CD4-positive, alpha-beta T cell treated with Interferon alpha-2 for 1 hour (primary cell): ENCODE data around the gene TBC1D16.
"Not testable (repeated sequence)": the region's sequence is repeated elsewhere in the genome, so short reads cannot be mapped to it uniquely, and the experiment has no call there.

Source experiments
- DNase-seq, 2 donors: peaks; one replicate each; pipeline ENCODE4 v3.0.0-alpha.2; 2020 to 2022

Gene TBC1D16

DNA sequence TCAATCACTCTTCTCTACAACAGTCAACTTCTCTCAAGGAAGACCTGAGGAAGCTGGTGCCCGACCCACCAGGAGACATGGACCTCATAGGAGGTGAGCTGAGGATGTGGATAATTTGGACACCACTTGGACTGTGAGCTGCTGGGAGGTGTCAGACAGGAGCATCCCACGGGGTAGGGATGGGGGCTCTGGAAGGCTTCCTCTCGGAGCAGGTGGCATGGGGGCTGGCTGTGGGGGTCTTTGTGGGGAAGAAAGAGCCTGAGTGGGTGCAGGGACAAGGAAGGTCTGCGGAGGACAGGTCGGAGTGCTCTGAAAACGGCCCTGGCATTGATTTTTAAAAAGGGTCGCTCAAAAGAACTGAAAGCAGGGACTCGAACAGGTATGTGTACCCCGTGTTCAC is 64.0 kb downstream of the TBC1D16 start:
- no peak for DNase-seq

GRCh38 chr17:79970576-79971068 is 65.0 kb downstream of the TBC1D16 start:
- peak; percentile 18 to 21 for DNase-seq

DNA sequence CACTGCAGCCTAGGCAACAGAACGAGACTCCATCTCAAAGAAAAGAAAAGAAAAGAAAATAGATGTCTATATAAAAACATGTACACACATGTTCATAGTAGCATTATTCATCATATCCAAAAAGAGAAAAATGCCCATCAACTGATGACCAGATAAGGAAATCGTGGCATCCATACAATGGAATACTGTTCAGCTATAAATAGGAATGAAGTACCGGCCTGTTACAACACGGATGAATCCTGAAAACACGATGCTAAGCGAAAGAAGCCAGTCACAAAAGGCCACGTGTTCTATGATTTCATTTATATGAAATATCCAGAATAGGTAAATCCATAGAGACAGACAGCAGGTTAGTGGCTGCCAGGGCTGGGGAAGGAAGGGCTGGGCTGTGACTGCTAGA is 65.8 kb downstream of the TBC1D16 start:
- no peak for DNase-seq

DNA sequence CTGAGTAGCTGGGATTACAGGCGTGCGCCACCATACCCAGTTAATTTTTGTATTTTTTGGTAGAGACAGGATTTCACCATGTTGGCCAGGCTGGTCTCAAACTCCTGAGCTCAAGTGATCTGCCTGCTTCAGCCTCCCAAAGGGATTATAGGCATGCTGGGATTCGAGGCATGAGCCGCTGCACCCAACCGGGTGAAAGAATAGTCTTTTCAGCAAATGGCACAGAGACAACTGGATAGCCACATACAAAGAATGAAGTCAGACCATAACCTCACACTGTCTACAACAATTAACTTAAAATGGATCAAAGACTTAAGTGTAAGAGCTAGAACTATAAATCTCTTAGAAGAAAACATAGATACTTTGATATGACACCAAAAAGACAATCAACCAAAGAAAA is 67.6 kb downstream of the TBC1D16 start:
- no peak for DNase-seq

DNA sequence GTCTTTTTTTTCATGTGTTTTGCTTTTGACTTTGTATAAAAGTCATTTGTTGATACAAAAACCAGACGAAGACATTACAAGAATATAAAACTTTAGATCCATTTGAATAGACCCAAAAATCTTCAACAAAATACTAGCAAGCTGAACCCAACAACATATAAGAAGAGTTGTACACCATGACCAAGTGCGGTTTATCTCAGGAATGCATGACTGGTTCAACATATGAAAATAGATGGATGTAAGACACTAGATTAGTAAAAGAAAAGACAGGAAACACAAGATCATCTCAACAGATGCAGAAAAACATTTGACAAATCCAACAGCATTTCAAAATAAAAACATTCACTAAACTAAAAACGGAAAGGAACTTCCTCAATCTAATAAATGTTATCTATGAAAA is 69.0 kb downstream of the TBC1D16 start:
- DNase-seq, result no peak

- DNase-seq, result no peak
Observed at GRCh38 chr17:79965806-79966205, 69.9 kb downstream of the TBC1D16 start.

DNA sequence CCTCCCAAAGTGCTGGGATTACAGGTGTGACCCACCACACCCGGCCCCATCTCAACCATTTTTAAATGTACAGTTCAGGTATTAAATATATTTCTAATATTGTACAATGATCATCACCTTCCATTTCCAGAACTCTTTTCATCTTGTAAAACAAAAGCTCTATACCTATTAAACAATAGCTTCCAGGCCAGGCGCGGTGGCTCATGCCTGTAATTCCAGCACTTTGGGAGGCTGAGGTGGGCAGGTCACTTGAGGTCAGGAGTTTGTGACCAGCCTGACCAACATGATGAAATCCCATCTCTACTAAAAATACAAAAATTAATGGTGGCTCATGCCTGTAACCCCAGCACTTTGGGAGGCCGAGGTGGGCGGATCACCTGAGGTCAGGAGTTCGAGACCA is 73.2 kb downstream of the TBC1D16 start:
- not testable (repeated sequence) for DNase-seq

GRCh38 chr17:79961567-79961966 is 74.1 kb downstream of the TBC1D16 start:
- DNase-seq, result not testable (repeated sequence)

GRCh38 chr17:79960788-79961522 is 74.7 kb downstream of the TBC1D16 start:
- no peak for DNase-seq

- DNase-seq, result no peak
Observed at GRCh38 chr17:79959042-79959441, 76.6 kb downstream of the TBC1D16 start.

DNA sequence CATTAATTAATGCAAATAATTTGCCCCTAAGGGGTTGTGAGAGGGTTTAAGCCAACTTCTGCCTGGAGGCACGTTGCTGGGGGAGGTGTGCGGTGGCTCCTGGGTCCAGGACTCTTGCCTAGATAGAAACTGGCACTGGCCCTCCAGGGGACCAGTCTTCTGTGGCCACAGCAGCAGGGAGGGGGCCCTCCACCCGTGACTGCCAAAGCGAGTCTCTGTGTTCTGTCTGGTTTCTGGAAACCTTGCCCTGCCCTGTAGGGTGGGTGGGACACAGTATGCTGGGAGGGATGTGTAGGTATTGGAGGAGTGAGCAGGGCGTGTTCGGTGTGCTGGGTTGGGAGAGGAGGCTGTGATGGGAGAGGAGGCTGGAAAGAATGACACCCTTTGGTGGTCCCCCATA is 78.8 kb downstream of the TBC1D16 start:
- DNase-seq, result no peak

GRCh38 chr17:79956441-79956735 is 79.3 kb downstream of the TBC1D16 start:
- DNase-seq, result not testable (repeated sequence)

- no peak for DNase-seq
Observed at GRCh38 chr17:79955691-79956440, 79.8 kb downstream of the TBC1D16 start.

DNA sequence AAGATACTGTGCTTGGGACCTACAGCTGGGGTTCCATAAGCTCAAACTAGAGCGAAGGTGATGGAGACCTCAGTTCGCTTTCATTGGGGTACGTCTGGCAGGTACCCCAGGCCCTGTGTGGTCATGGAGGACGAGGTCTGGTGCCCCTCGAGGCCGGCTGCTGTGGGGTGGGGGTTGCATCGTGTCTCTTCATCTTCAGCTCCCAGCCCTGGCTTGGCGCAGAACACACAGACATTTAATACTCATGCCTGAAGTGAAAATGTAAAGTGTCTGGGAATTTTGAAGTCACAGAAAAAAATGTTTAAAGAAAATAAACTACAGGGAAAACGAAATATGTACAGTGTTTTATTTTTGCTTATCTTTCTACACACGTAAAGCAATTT is 80.5 kb downstream of the TBC1D16 start:
- no peak for DNase-seq

DNA sequence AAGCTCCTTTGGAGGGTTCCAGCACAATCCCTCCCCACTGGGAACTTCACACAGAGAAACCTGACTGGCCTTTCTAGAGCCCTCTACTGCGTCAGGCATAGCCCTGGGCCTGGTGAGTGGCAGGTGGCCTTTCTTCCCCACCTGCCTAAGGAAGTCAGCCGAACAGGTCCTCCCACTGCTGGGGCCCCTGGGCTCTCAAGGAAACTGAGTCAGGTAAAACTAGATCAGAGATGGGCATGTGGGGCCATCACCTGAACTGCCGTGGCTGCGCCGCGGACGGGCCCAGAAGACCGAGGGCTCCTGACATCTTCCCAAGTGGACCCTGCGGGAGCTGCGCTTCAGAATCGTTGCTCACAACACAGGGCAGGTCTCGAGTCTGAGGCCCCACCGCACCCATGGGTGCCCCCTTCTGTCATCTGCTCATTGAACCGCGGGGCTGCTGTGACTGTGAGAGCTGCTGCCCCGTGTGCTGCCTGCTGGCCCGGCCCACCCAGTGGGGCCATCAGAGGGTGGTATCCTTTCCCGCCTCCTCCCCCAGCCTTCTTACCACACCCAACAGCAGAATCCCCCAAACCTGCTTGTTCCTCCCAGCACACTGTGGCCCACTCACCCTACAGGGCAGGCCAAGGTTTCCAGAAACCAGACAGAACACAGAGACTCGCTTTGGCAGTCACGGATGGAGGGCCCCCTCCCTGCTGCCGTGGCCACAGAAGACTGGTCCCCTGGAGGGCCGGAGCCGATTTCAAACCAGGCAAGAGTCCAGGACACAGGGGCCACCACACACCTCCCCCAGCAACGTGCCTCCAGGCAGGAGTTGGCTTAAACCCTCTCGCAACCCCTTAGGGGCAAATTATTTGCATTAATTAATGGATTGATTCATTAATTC is 81.1 kb downstream of the TBC1D16 start:
- no peak for DNase-seq

GRCh38 chr17:79953335-79953734 is 82.3 kb downstream of the TBC1D16 start:
- DNase-seq, result no peak

- no peak for DNase-seq
Observed at GRCh38 chr17:79952901-79953300, 82.8 kb downstream of the TBC1D16 start.

GRCh38 chr17:79952265-79952877 is 83.3 kb downstream of the TBC1D16 start:
- no peak for DNase-seq

- DNase-seq, result no peak
Observed at GRCh38 chr17:79951361-79952264, 84.1 kb downstream of the TBC1D16 start.

DNA sequence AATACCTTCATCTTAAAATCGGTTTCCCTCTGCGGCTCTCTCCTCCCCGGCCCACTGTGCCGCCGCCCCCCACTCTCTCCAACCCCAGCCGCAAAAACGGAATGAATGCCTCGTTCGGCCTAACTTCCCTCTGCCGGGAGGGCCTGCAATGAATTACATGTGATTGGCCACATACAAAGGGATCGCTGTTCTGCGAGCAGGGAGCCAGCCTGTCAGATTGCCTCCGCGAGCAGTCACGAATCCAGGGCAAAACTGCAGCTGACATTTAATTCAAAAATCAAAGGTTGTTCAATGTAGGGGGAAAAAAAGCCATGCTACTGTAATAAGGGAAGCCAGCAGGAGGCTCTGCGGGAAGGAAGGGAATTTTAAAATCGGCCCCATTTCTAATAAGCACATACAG is 84.9 kb downstream of the TBC1D16 start:
- no peak for DNase-seq

GRCh38 chr17:79950306-79950705 is 85.4 kb downstream of the TBC1D16 start:
- DNase-seq, result no peak

- no peak for DNase-seq
Observed at GRCh38 chr17:79949656-79950209, 85.9 kb downstream of the TBC1D16 start.
